ENCODE measurements around the gene MCAM.
A peak's percentile ranks its signal among the peaks of the same experiment; 100 is the strongest.

The MCAM gene

GRCh38 chr11:119340335-119341221 is 23.6 kb upstream of the MCAM start, which contains the start of gene C1QTNF5:
Gene C1QTNF5 (minus strand): TSS chr11:119340883. CDS start chr11:119340397, 486 bp downstream.
- peaks cover 39% of the 10 kb centered on the region for H3K27me3 Mint-ChIP-seq (ENCODE audit: low read depth)
- H3K36me3 Mint-ChIP-seq (ENCODE audit: low read depth): peaks cover 16% of the 10 kb centered on the region
- H3K27ac Mint-ChIP-seq: no peak within 1 kb of the TSS
- peaks cover 23% of the 10 kb centered on the region for H3K4me1 Mint-ChIP-seq (ENCODE audit: low read depth)
- DNase-seq (ENCODE audit: low spot score): no peak
- H3K4me3 Mint-ChIP-seq: no peak within 1 kb of the TSS
- H3K9me3 Mint-ChIP-seq: no peaks in the 10 kb centered on the region

- peaks cover 16% of the 10 kb centered on the region for H3K36me3 Mint-ChIP-seq (ENCODE audit: low read depth)
- peak; percentile 41 for DNase-seq (ENCODE audit: low spot score)
- no peak overlapping the region for H3K27ac Mint-ChIP-seq
- peaks cover 35% of the 10 kb centered on the region for H3K27me3 Mint-ChIP-seq (ENCODE audit: low read depth)
- no peaks in the 10 kb centered on the region for H3K9me3 Mint-ChIP-seq
- peak overlapping the region; percentile 50 for H3K4me3 Mint-ChIP-seq
- H3K4me1 Mint-ChIP-seq (ENCODE audit: low read depth): peaks cover 30% of the 10 kb centered on the region
Measured at GRCh38 chr11:119339589-119340334, 22.8 kb upstream of the MCAM start.

GRCh38 chr11:119338965-119339588 is 22.1 kb upstream of the MCAM start:
- H3K4me1 Mint-ChIP-seq (ENCODE audit: low read depth): peaks cover 30% of the 10 kb centered on the region
- H3K4me3 Mint-ChIP-seq: peak overlapping the region; percentile 50
- H3K9me3 Mint-ChIP-seq: no peaks in the 10 kb centered on the region
- no peak overlapping the region for H3K27ac Mint-ChIP-seq
- H3K36me3 Mint-ChIP-seq (ENCODE audit: low read depth): peaks cover 16% of the 10 kb centered on the region
- no peak for DNase-seq (ENCODE audit: low spot score)
- peaks cover 35% of the 10 kb centered on the region for H3K27me3 Mint-ChIP-seq (ENCODE audit: low read depth)

GRCh38 chr11:119338318-119338890 is 21.5 kb upstream of the MCAM start:
- peak overlapping the region; percentile 59 for H3K4me3 Mint-ChIP-seq
- DNase-seq (ENCODE audit: low spot score): peak; percentile 60
- no peak overlapping the region for H3K27ac Mint-ChIP-seq
- H3K27me3 Mint-ChIP-seq (ENCODE audit: low read depth): peaks cover 32% of the 10 kb centered on the region
- H3K4me1 Mint-ChIP-seq (ENCODE audit: low read depth): peaks cover 32% of the 10 kb centered on the region
- peaks cover 16% of the 10 kb centered on the region for H3K36me3 Mint-ChIP-seq (ENCODE audit: low read depth)
- no peaks in the 10 kb centered on the region for H3K9me3 Mint-ChIP-seq

- Mint-ChIP-seq H3K36me3 (ENCODE audit: low read depth) (peaks cover 16% of the 10 kb centered on the region), H3K4me3 (no peak overlapping the region), H3K27me3 (ENCODE audit: low read depth) (peaks cover 27% of the 10 kb centered on the region), H3K4me1 (ENCODE audit: low read depth) (peaks cover 34% of the 10 kb centered on the region), H3K9me3 (no peaks in the 10 kb centered on the region), H3K27ac (no peak overlapping the region)
- no peak for DNase-seq (ENCODE audit: low spot score)
Measured at GRCh38 chr11:119337581-119338317, 20.8 kb upstream of the MCAM start.

- no peaks in the 10 kb centered on the region for H3K9me3 Mint-ChIP-seq
- peaks cover 16% of the 10 kb centered on the region for H3K36me3 Mint-ChIP-seq (ENCODE audit: low read depth)
- peak overlapping the region; percentile 60 for H3K4me3 Mint-ChIP-seq
- H3K27me3 Mint-ChIP-seq (ENCODE audit: low read depth): peaks cover 23% of the 10 kb centered on the region
- H3K27ac Mint-ChIP-seq: no peak overlapping the region
- peaks cover 34% of the 10 kb centered on the region for H3K4me1 Mint-ChIP-seq (ENCODE audit: low read depth)
- no peak for DNase-seq (ENCODE audit: low spot score)
Measured at GRCh38 chr11:119336744-119337469, 20.0 kb upstream of the MCAM start.

GRCh38 chr11:119335655-119336543 is 19.0 kb upstream of the MCAM start:
- Mint-ChIP-seq H3K27me3 (ENCODE audit: low read depth) (peaks cover 15% of the 10 kb centered on the region), H3K9me3 (no peaks in the 10 kb centered on the region), H3K4me3 (peak overlapping the region; percentile 99), H3K27ac (peak overlapping the region; percentile 100), H3K4me1 (ENCODE audit: low read depth) (peaks cover 29% of the 10 kb centered on the region), H3K36me3 (ENCODE audit: low read depth) (peaks cover 16% of the 10 kb centered on the region)
- DNase-seq (ENCODE audit: low spot score): no peak

GRCh38 chr11:119335091-119335654 is 18.2 kb upstream of the MCAM start:
- no peaks in the 10 kb centered on the region for H3K9me3 Mint-ChIP-seq
- H3K27ac Mint-ChIP-seq: peak overlapping the region; percentile 100
- peak overlapping the region; percentile 99 for H3K4me3 Mint-ChIP-seq
- peaks cover 18% of the 10 kb centered on the region for H3K27me3 Mint-ChIP-seq (ENCODE audit: low read depth)
- H3K4me1 Mint-ChIP-seq (ENCODE audit: low read depth): peaks cover 32% of the 10 kb centered on the region
- H3K36me3 Mint-ChIP-seq (ENCODE audit: low read depth): peaks cover 16% of the 10 kb centered on the region
- DNase-seq (ENCODE audit: low spot score): no peak

GRCh38 chr11:119334174-119334930 is 17.4 kb upstream of the MCAM start, which contains the start of gene RNF26:
Gene RNF26 (plus strand): TSS chr11:119334527. CDS start chr11:119335123, 596 bp downstream.
- peak within 1 kb of the TSS; percentile 99 for H3K4me3 Mint-ChIP-seq

GRCh38 chr11:119332111-119332765 is 15.3 kb upstream of the MCAM start:
- Mint-ChIP-seq H3K27me3 (ENCODE audit: low read depth) (peaks cover 14% of the 10 kb centered on the region), H3K4me3 (peak overlapping the region; percentile 13), H3K27ac (no peak overlapping the region), H3K9me3 (no peaks in the 10 kb centered on the region), H3K36me3 (ENCODE audit: low read depth) (peaks cover 11% of the 10 kb centered on the region), H3K4me1 (ENCODE audit: low read depth) (peaks cover 21% of the 10 kb centered on the region)
- DNase-seq (ENCODE audit: low spot score): no peak

More at GRCh38 chr11:119334174-119334930, 17.4 kb upstream of the MCAM start, which contains the start of gene RNF26:
- DNase-seq (ENCODE audit: low spot score): peak; percentile 92
- H3K9me3 Mint-ChIP-seq: no peaks in the 10 kb centered on the region
- H3K27ac Mint-ChIP-seq: peak within 1 kb of the TSS; percentile 100
- peaks cover 16% of the 10 kb centered on the region for H3K36me3 Mint-ChIP-seq (ENCODE audit: low read depth)
- peaks cover 19% of the 10 kb centered on the region for H3K27me3 Mint-ChIP-seq (ENCODE audit: low read depth)
- peaks cover 30% of the 10 kb centered on the region for H3K4me1 Mint-ChIP-seq (ENCODE audit: low read depth)

- no peak for DNase-seq (ENCODE audit: low spot score)
- Mint-ChIP-seq H3K4me3 (no peak overlapping the region), H3K27ac (no peak overlapping the region), H3K9me3 (no peaks in the 10 kb centered on the region), H3K36me3 (ENCODE audit: low read depth) (no peaks in the 10 kb centered on the region), H3K27me3 (ENCODE audit: low read depth) (peaks cover 14% of the 10 kb centered on the region), H3K4me1 (ENCODE audit: low read depth) (peaks cover 12% of the 10 kb centered on the region)
Measured at GRCh38 chr11:119330237-119330636, 13.3 kb upstream of the MCAM start.

Data from T-helper 2 cell treated with Interferon-gamma antibody and Interleukin-4, amounts not matched to agents 5 μg/mL and 100 μg/mL, for 36 hours (primary cell).